ENCODE data around the gene JSRP1.

- TF ChIP-seq CTCF (IDR thresholded peaks at IDR 0.05) (no peak), MXI1 (IDR thresholded peaks at IDR 0.05; ENCODE audit: low read depth, low read length) (no peak), MAX (IDR thresholded peaks at IDR 0.05; ENCODE audit: low read depth) (no peak), YY1 (IDR thresholded peaks at IDR 0.05; ENCODE audit: low read depth) (no peak), PBX3 (IDR thresholded peaks at IDR 0.05) (no peak), USF2 (IDR thresholded peaks at IDR 0.05; ENCODE audit: borderline replicate concordance, low read depth, low read length) (no peak), RXRA (IDR thresholded peaks at IDR 0.05; ENCODE audit: borderline replicate concordance, low read depth) (no peak), SMC3 (IDR thresholded peaks at IDR 0.05; ENCODE audit: low read depth, low read length) (no peak), POLR2AphosphoS5 (IDR thresholded peaks at IDR 0.05; ENCODE audit: low read depth, low read length) (peak; percentile 58), FOXM1 (IDR thresholded peaks at IDR 0.05; ENCODE audit: low read depth) (no peak), GABPA (IDR thresholded peaks at IDR 0.05; ENCODE audit: low read depth) (no peak), EZH2phosphoT487 (IDR thresholded peaks at IDR 0.05; ENCODE audit: borderline replicate concordance, low read depth) (no peak), JUND (IDR thresholded peaks at IDR 0.05) (no peak), EP300 (IDR thresholded peaks at IDR 0.05; ENCODE audit: borderline replicate concordance in 1 of 2, low read depth in 1 of 2, low read length in 1 of 2) (no peak)
Observed at GRCh38 chr19:2249880-2250765, 6.1 kb downstream of the JSRP1 start.
